ENCODE results near the gene SULT1A2.
"Not testable (repeated sequence)": the region's sequence is repeated elsewhere in the genome, so short reads cannot be mapped to it uniquely, and the experiment has no call there.

The SULT1A2 gene

GRCh38 chr16:28591355-28591754, 5.5 kb downstream of the SULT1A2 start:
- peak; percentile 2 for DNase-seq (ENCODE audit: low spot score)

- no peak for DNase-seq (ENCODE audit: low spot score)
These were observed 6.2 kb downstream of the SULT1A2 start for GRCh38 chr16:28590384-28591340.

- no peak for DNase-seq (ENCODE audit: low spot score)
These were observed 6.9 kb downstream of the SULT1A2 start for GRCh38 chr16:28589930-28590329.

- no peak for DNase-seq (ENCODE audit: low spot score)
These were observed 7.8 kb downstream of the SULT1A2 start for GRCh38 chr16:28589069-28589468.

GRCh38 chr16:28587386-28587785, 9.5 kb downstream of the SULT1A2 start:
- no peak for DNase-seq (ENCODE audit: low spot score)

GRCh38 chr16:28586466-28586865, 10.4 kb downstream of the SULT1A2 start:
- no peak for DNase-seq (ENCODE audit: low spot score)

- DNase-seq (ENCODE audit: low spot score): no peak
These were observed 11.2 kb downstream of the SULT1A2 start for GRCh38 chr16:28585674-28586073.

- no peak for DNase-seq (ENCODE audit: low spot score)
These were observed 16.0 kb downstream of the SULT1A2 start for GRCh38 chr16:28580726-28581315.

GRCh38 chr16:28575446-28576109, 21.3 kb downstream of the SULT1A2 start:
- DNase-seq (ENCODE audit: low spot score): no peak

GRCh38 chr16:28574925-28575324, 21.9 kb downstream of the SULT1A2 start:
- no peak for DNase-seq (ENCODE audit: low spot score)

- DNase-seq (ENCODE audit: low spot score): no peak
These were observed 22.8 kb downstream of the SULT1A2 start for GRCh38 chr16:28573738-28574718.

- DNase-seq (ENCODE audit: low spot score): no peak
These were observed 23.9 kb downstream of the SULT1A2 start for GRCh38 chr16:28572696-28573510.

GRCh38 chr16:28569968-28570752, 26.7 kb downstream of the SULT1A2 start:
- no peak for DNase-seq (ENCODE audit: low spot score)

GRCh38 chr16:28569021-28569420, 27.8 kb downstream of the SULT1A2 start:
- DNase-seq (ENCODE audit: low spot score): no peak

- DNase-seq (ENCODE audit: low spot score): no peak
These were observed 29.6 kb downstream of the SULT1A2 start for GRCh38 chr16:28567292-28567691.

GRCh38 chr16:28566233-28566925, 30.5 kb downstream of the SULT1A2 start:
- not testable (repeated sequence) for DNase-seq (ENCODE audit: low spot score)

GRCh38 chr16:28563218-28563617, 33.6 kb downstream of the SULT1A2 start:
- DNase-seq (ENCODE audit: low spot score): no peak

- no peak for DNase-seq (ENCODE audit: low spot score)
These were observed 34.7 kb downstream of the SULT1A2 start for GRCh38 chr16:28562199-28562598.

- DNase-seq (ENCODE audit: low spot score): no peak
These were observed 35.2 kb downstream of the SULT1A2 start for GRCh38 chr16:28561557-28562187.

Data from AG20443 (cell line).